Liver (tissue), 9 donors: ENCODE data around the gene SLC22A15. TPM values are rescaled to one million over a fixed set of nuclear protein-coding genes. Genes with fewer than 3 reads are reported as not detected.

Experiments used
- DNase-seq: peaks from one replicate; pipeline ENCODE4 v3.0.0-alpha.2; 2017; ENCODE audit warnings: low spot score
- H3K27ac ChIP-seq, 2 donors: one replicate each; pipeline ENCODE4 v1.7.0; 2013; ENCODE audit warnings: inconsistent platforms in 2 of 2, low read length in 2 of 2, control low read depth in 1 of 2, low read depth in 1 of 2, mild to moderate bottlenecking in 1 of 2
- H3K27me3 ChIP-seq, 4 donors: one replicate each; pipeline versions ENCODE4 v1.6.1 to v1.7.0; 2013; ENCODE audit warnings: low read length in 3 of 4, inconsistent platforms in 1 of 4, mild to moderate bottlenecking in 1 of 4, moderate library complexity in 1 of 4; ENCODE audit not compliant: control insufficient read depth in 4 of 4, insufficient read depth in 4 of 4
- H3K36me3 ChIP-seq, 4 donors: one replicate each; pipeline versions ENCODE4 v1.6.1 to v1.7.0; 2013; ENCODE audit warnings: low read length in 3 of 4, mild to moderate bottlenecking in 3 of 4, low read depth in 1 of 4, moderate library complexity in 1 of 4; ENCODE audit not compliant: control insufficient read depth in 4 of 4, insufficient read depth in 3 of 4
- H3K4me1 ChIP-seq, 4 donors: one replicate each; pipeline versions ENCODE4 v1.6.1 to v1.7.0; 2013; ENCODE audit warnings: low read length in 3 of 4, mild to moderate bottlenecking in 3 of 4, moderate library complexity in 1 of 4; ENCODE audit not compliant: control insufficient read depth in 4 of 4, insufficient read depth in 4 of 4
- H3K4me3 ChIP-seq, 3 donors: one replicate each; pipeline versions ENCODE4 v1.6.1 to v1.7.0; 2013; ENCODE audit warnings: low read length in 3 of 3, control low read depth in 1 of 3, low read depth in 1 of 3, mild to moderate bottlenecking in 1 of 3
- H3K9ac ChIP-seq, 2 donors: one replicate each; pipeline ENCODE4 v1.7.0; 2013; ENCODE audit warnings: low read length in 2 of 2, mild to moderate bottlenecking in 2 of 2, moderate library complexity in 2 of 2, control low read depth in 1 of 2, low read depth in 1 of 2
- H3K9me3 ChIP-seq, 4 donors: one replicate each; pipeline versions ENCODE4 v1.6.1 to v1.7.0; 2013; ENCODE audit warnings: low read length in 3 of 4; ENCODE audit not compliant: control insufficient read depth in 4 of 4
- EGR1 ChIP-seq, 2 donors: IDR thresholded peaks; 2 replicates each; pipeline ENCODE4 v1.6.1; 2016 to 2018; ENCODE audit warnings: antibody characterized with exemption in 2 of 2, low read depth in 2 of 2
- FOXA1 ChIP-seq: IDR thresholded peaks from 2 replicates; pipeline ENCODE4 v1.6.1; 2016; ENCODE audit warnings: antibody characterized with exemption
- FOXA2 ChIP-seq: IDR thresholded peaks from 2 replicates; pipeline ENCODE4 v1.6.1; 2016; ENCODE audit warnings: antibody characterized with exemption
- GABPA ChIP-seq, 2 donors: IDR thresholded peaks in 1 of 2; conservative IDR thresholded peaks in 1 of 2; 2 replicates each; pipeline ENCODE4 v1.6.1; 2016; ENCODE audit warnings: antibody characterized with exemption in 2 of 2, mild to moderate bottlenecking in 1 of 2, moderate library complexity in 1 of 2
- HNF4A ChIP-seq, 2 donors: conservative IDR thresholded peaks; 2 replicates each; pipeline ENCODE4 v1.6.1; 2016; ENCODE audit warnings: antibody characterized with exemption in 2 of 2, mild to moderate bottlenecking in 2 of 2
- HNF4G ChIP-seq: IDR thresholded peaks from 2 replicates; pipeline ENCODE4 v1.6.1; 2016; ENCODE audit warnings: antibody characterized with exemption
- JUND ChIP-seq, 2 donors: IDR thresholded peaks; 2 replicates each; pipeline ENCODE4 v1.6.1; 2016; ENCODE audit warnings: antibody characterized with exemption in 2 of 2
- NR2F2 ChIP-seq: IDR thresholded peaks from 2 replicates; pipeline ENCODE4 v1.6.1; 2016; ENCODE audit warnings: antibody characterized with exemption
- RAD21 ChIP-seq, 2 donors: IDR thresholded peaks; 2 replicates each; pipeline ENCODE4 v1.6.1; 2016; ENCODE audit warnings: antibody characterized with exemption in 2 of 2, mild to moderate bottlenecking in 2 of 2
- RXRA ChIP-seq, 2 donors: IDR thresholded peaks; 2 replicates each; pipeline ENCODE4 v1.6.1; 2017 to 2018; ENCODE audit warnings: antibody characterized with exemption in 2 of 2, mild to moderate bottlenecking in 1 of 2
- SP1 ChIP-seq: IDR thresholded peaks from 2 replicates; pipeline ENCODE4 v1.6.1; 2018; ENCODE audit warnings: antibody characterized with exemption, mild to moderate bottlenecking
- TAF1 ChIP-seq: conservative IDR thresholded peaks from 2 replicates; pipeline ENCODE4 v1.6.1; 2016; ENCODE audit warnings: antibody characterized with exemption, mild to moderate bottlenecking
- YY1 ChIP-seq: IDR thresholded peaks from 2 replicates; pipeline ENCODE4 v1.6.1; 2016; ENCODE audit warnings: antibody characterized with exemption, mild to moderate bottlenecking
- WGBS: extraction: QIAGEN DNeasy Blood & Tissue Kit; methylation state at CpG from one replicate; pipeline ENCODE4 v1.1.7; 2013; 5-methylcytosine and 5-hydroxymethylcytosine counted together
- polyA plus RNA-seq, 2 donors: library from polyadenylated mRNA; stranded (reverse) in 1 of 2; unstranded in 1 of 2; fragments of 200-250 nt in 1 of 2; fragments of >200 nt in 1 of 2; fragmentation: Nextera tagmentation in 1 of 2; extraction: Ambion mirVana in 1 of 2; gene quantifications; one replicate each; pipeline versions ENCODE4 v1.2.1 to v1.2.3, GENCODE V29; 2013 to 2015
- total RNA-seq, 2 donors: library from RNA; depleted of rRNA; stranded (reverse); fragments of >200 nt; gene quantifications; one replicate each; pipeline ENCODE4 v1.2.3, GENCODE V29; 2014
- TF ChIP-seq, protein P1 (sequence below): IDR thresholded peaks from 2 replicates; pipeline ENCODE4 v1.6.1; 2016; ENCODE audit warnings: antibody characterized with exemption, mild to moderate bottlenecking
- TF ChIP-seq, protein P2 (sequence below): IDR thresholded peaks from 2 replicates; pipeline ENCODE4 v1.6.1; 2016; ENCODE audit warnings: antibody characterized with exemption
- TF ChIP-seq, protein P3 (sequence below): IDR thresholded peaks from 2 replicates; pipeline ENCODE4 v1.6.1; 2016; ENCODE audit warnings: antibody characterized with exemption
- TF ChIP-seq, protein P4 (sequence below): fragments of 150-350 bp; IDR thresholded peaks from 2 replicates; pipeline ENCODE4 v1.5.1; 2017; ENCODE audit warnings: improper control_type of control experiment, low read depth, low read length; ENCODE audit not compliant: missing input control
- TF ChIP-seq, protein P5 (sequence below): IDR thresholded peaks from 2 replicates; pipeline ENCODE4 v1.6.1; 2016; ENCODE audit warnings: antibody characterized with exemption
- donor health status: healthy.
- donor health status: healthy.
- donor health status: healthy.
- donor health status: healthy.
- donor health status: healthy.

SLC22A15 gene
- total and polyA plus RNA-seq, 4 donors: 0.12 to 3.6 (median 0.83) TPM

DNA sequence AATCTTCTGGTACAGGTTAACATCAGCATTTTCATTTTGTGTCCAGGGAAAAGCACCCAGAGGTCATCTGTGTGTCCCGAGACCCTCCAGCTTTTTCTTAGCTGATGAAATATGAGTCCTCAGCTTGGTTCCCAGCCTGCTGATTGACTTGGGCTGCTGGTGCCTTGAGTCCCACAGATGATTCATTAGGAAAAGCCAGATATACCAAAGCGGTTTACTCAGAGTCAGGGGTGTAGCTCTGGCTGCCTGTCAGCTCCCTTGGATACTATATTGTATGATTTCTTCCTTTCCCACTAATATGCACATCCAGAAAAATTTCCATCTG is 91.2 kb downstream of the SLC22A15 start:
- WGBS: 88% methylated on average over 2 of the region's 2 CpGs
- Histone ChIP-seq H3K4me3 (no peak overlapping the region), H3K27me3 (no peaks in the 10 kb centered on the region), H3K4me1 (no peaks in the 10 kb centered on the region), H3K27ac (no peak overlapping the region), H3K9ac (no peak overlapping the region), H3K36me3 (peaks cover 0 to 2% (median 0%) of the 10 kb centered on the region in 4 donors), H3K9me3 (peaks cover 0 to 4% (median 0%) of the 10 kb centered on the region in 4 donors)
- no peak for DNase-seq
- TF ChIP-seq, protein P1, sequence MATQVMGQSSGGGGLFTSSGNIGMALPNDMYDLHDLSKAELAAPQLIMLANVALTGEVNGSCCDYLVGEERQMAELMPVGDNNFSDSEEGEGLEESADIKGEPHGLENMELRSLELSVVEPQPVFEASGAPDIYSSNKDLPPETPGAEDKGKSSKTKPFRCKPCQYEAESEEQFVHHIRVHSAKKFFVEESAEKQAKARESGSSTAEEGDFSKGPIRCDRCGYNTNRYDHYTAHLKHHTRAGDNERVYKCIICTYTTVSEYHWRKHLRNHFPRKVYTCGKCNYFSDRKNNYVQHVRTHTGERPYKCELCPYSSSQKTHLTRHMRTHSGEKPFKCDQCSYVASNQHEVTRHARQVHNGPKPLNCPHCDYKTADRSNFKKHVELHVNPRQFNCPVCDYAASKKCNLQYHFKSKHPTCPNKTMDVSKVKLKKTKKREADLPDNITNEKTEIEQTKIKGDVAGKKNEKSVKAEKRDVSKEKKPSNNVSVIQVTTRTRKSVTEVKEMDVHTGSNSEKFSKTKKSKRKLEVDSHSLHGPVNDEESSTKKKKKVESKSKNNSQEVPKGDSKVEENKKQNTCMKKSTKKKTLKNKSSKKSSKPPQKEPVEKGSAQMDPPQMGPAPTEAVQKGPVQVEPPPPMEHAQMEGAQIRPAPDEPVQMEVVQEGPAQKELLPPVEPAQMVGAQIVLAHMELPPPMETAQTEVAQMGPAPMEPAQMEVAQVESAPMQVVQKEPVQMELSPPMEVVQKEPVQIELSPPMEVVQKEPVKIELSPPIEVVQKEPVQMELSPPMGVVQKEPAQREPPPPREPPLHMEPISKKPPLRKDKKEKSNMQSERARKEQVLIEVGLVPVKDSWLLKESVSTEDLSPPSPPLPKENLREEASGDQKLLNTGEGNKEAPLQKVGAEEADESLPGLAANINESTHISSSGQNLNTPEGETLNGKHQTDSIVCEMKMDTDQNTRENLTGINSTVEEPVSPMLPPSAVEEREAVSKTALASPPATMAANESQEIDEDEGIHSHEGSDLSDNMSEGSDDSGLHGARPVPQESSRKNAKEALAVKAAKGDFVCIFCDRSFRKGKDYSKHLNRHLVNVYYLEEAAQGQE: no peak
- no peak for TF ChIP-seq FOXA1
- TF ChIP-seq HNF4A (conservative IDR thresholded peaks at IDR 0.05): no peak
- TF ChIP-seq JUND (IDR thresholded peaks at IDR 0.05): no peak
- TF ChIP-seq YY1: no peak
- TF ChIP-seq, protein P2, sequence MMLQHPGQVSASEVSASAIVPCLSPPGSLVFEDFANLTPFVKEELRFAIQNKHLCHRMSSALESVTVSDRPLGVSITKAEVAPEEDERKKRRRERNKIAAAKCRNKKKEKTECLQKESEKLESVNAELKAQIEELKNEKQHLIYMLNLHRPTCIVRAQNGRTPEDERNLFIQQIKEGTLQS: no peak
- no peak for TF ChIP-seq TAF1
- TF ChIP-seq, protein P3, sequence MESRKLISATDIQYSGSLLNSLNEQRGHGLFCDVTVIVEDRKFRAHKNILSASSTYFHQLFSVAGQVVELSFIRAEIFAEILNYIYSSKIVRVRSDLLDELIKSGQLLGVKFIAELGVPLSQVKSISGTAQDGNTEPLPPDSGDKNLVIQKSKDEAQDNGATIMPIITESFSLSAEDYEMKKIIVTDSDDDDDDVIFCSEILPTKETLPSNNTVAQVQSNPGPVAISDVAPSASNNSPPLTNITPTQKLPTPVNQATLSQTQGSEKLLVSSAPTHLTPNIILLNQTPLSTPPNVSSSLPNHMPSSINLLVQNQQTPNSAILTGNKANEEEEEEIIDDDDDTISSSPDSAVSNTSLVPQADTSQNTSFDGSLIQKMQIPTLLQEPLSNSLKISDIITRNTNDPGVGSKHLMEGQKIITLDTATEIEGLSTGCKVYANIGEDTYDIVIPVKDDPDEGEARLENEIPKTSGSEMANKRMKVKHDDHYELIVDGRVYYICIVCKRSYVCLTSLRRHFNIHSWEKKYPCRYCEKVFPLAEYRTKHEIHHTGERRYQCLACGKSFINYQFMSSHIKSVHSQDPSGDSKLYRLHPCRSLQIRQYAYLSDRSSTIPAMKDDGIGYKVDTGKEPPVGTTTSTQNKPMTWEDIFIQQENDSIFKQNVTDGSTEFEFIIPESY: no peak
- TF ChIP-seq SP1: no peak
- TF ChIP-seq, protein P4, sequence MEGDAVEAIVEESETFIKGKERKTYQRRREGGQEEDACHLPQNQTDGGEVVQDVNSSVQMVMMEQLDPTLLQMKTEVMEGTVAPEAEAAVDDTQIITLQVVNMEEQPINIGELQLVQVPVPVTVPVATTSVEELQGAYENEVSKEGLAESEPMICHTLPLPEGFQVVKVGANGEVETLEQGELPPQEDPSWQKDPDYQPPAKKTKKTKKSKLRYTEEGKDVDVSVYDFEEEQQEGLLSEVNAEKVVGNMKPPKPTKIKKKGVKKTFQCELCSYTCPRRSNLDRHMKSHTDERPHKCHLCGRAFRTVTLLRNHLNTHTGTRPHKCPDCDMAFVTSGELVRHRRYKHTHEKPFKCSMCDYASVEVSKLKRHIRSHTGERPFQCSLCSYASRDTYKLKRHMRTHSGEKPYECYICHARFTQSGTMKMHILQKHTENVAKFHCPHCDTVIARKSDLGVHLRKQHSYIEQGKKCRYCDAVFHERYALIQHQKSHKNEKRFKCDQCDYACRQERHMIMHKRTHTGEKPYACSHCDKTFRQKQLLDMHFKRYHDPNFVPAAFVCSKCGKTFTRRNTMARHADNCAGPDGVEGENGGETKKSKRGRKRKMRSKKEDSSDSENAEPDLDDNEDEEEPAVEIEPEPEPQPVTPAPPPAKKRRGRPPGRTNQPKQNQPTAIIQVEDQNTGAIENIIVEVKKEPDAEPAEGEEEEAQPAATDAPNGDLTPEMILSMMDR: no peak
- TF ChIP-seq NR2F2: no peak
- no peak for TF ChIP-seq GABPA (IDR thresholded peaks at IDR 0.05 in 1 of 2, conservative IDR thresholded peaks at IDR 0.05 in 1 of 2)
- TF ChIP-seq RAD21 (IDR thresholded peaks at IDR 0.05): no peak
- TF ChIP-seq HNF4G: no peak
- TF ChIP-seq FOXA2: no peak
- no peak for TF ChIP-seq RXRA (IDR thresholded peaks at IDR 0.05)
- no peak for TF ChIP-seq EGR1 (IDR thresholded peaks at IDR 0.05; ENCODE audit: low read depth in 2 of 2)
- TF ChIP-seq, protein P5, sequence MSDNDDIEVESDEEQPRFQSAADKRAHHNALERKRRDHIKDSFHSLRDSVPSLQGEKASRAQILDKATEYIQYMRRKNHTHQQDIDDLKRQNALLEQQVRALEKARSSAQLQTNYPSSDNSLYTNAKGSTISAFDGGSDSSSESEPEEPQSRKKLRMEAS: no peak

GRCh38 chr1:116075575-116075974 is 99.3 kb downstream of the SLC22A15 start:
- Histone ChIP-seq H3K4me1 (no peaks in the 10 kb centered on the region), H3K9me3 (no peaks in the 10 kb centered on the region), H3K27me3 (no peaks in the 10 kb centered on the region), H3K36me3 (no peaks in the 10 kb centered on the region), H3K4me3 (no peak overlapping the region), H3K9ac (no peak overlapping the region), H3K27ac (no peak overlapping the region)
- 0% methylated on average over 1 of the region's 1 CpG for WGBS
- no peak for DNase-seq
- TF ChIP-seq GABPA (IDR thresholded peaks at IDR 0.05 in 1 of 2, conservative IDR thresholded peaks at IDR 0.05 in 1 of 2) (no peak), HNF4A (conservative IDR thresholded peaks at IDR 0.05) (no peak), EGR1 (IDR thresholded peaks at IDR 0.05; ENCODE audit: low read depth in 2 of 2) (no peak), RXRA (IDR thresholded peaks at IDR 0.05) (no peak), YY1 (no peak), JUND (IDR thresholded peaks at IDR 0.05) (no peak), SP1 (no peak), TAF1 (no peak), RAD21 (IDR thresholded peaks at IDR 0.05) (no peak)
- TF ChIP-seq, protein P4: no peak
- TF ChIP-seq, protein P2: no peak
- TF ChIP-seq, protein P1: no peak
